HTR-8/SVneo (cell line): ENCODE data around the gene OR10T2.
"Not testable (repeated sequence)": the region's sequence is repeated elsewhere in the genome, so short reads cannot be mapped to it uniquely, and the experiment has no call there.

Source experiments
- DNase-seq: peaks from one replicate; pipeline ENCODE4 v3.0.0; 2011; ENCODE audit warnings: low spot score, mixed read lengths; ENCODE audit not compliant: insufficient read length
- FAIRE-seq: peaks from 2 replicates; lab custom pipeline; 2011; peaks lifted over from hg19 to GRCh38; lab: Jason Lieb, UNC

OR10T2 gene

DNA sequence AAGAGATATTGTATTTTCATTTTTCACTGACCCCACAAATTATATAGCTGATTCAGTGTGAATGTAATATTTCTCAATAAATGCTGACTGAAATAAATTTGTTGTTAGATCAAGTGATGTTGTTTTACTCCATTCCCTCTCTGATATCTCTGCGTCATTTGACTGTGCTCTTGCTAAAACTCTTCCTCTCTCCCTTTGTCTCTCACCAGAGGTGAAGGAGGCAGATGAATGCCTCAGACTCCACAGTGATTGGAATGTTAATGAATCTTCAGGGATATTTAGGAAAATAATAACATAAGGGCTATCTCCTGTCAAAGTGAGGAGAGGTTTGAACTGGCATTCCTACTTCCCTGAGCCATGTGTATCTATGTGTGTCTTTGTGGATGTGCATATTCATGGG is 41.8 kb downstream of the OR10T2 start:
- DNase-seq, result no peak
- FAIRE-seq, result no peak

- no peak for FAIRE-seq
- no peak for DNase-seq
Observed at GRCh38 chr1:158356616-158357015, 42.6 kb downstream of the OR10T2 start.

- DNase-seq (no peak), FAIRE-seq (no peak)
Observed at GRCh38 chr1:158355773-158356285, 43.4 kb downstream of the OR10T2 start.

DNA sequence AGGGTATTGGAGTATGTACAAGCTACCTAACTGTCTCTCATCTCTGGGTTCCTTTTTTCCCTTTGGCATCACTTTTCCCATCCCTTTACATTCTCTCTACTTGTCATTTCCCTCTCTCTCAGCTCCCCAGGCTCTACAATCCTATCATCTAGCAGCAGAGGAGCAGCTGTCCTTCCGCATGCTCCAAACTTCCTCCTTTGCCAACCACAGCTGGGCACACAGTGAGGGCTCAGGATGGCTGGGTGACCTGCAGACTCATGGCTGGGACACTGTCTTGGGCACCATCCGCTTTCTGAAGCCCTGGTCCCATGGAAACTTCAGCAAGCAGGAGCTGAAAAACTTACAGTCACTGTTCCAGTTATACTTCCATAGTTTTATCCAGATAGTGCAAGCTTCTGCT is 45.0 kb downstream of the OR10T2 start:
- FAIRE-seq, result no peak

GRCh38 chr1:158353303-158354075 is 45.8 kb downstream of the OR10T2 start, which contains the start of gene CD1E:
CD1E (plus strand) TSS chr1:158353894; CDS start chr1:158353989, 95 bp downstream.
- DNase-seq, result no peak
- FAIRE-seq, result no peak

More for the DNA sequence above, 45.0 kb downstream of the OR10T2 start:
- no peak for DNase-seq

- not testable (repeated sequence) for DNase-seq, FAIRE-seq
Observed at GRCh38 chr1:158348946-158349345, 50.3 kb downstream of the OR10T2 start.
